HG03108 (cell line): ENCODE results near the gene MAP10.
A peak's percentile ranks its signal among the peaks of the same experiment; 100 is the strongest.
"Not testable (repeated sequence)": the region's sequence is repeated elsewhere in the genome, so short reads cannot be mapped to it uniquely, and the experiment has no call there.

Source experiments
- ATAC-seq: cut with Tn5 transposase; IDR thresholded peaks from one replicate; pipeline ENCODE4 v1.9.1; 2021; ENCODE audit warnings: moderate library complexity; ENCODE audit not compliant: unreplicated experiment

Gene MAP10

GRCh38 chr1:232805269-232806185 is at the start of gene MAP10:
MAP10 (plus strand) TSS chr1:232805416; CDS start chr1:232805450, 34 bp downstream.
- peak; percentile 89 for ATAC-seq

GRCh38 chr1:232764458-232765251 is 40.6 kb upstream of the MAP10 start:
- ATAC-seq: no peak

GRCh38 chr1:232765542-232765941 is 39.7 kb upstream of the MAP10 start:
- no peak for ATAC-seq

- ATAC-seq: peak; percentile 86
Observed at GRCh38 chr1:232766241-232766890, 38.9 kb upstream of the MAP10 start.

GRCh38 chr1:232766904-232767303 is 38.3 kb upstream of the MAP10 start:
- ATAC-seq: no peak

GRCh38 chr1:232767305-232768074 is 37.7 kb upstream of the MAP10 start:
- ATAC-seq: no peak

GRCh38 chr1:232768793-232769192 is 36.4 kb upstream of the MAP10 start:
- ATAC-seq: no peak

- ATAC-seq: no peak
Observed at GRCh38 chr1:232769733-232770132, 35.5 kb upstream of the MAP10 start.

- ATAC-seq: no peak
Observed at GRCh38 chr1:232773752-232774151, 31.5 kb upstream of the MAP10 start.

- ATAC-seq: no peak
Observed at GRCh38 chr1:232776526-232777106, 28.6 kb upstream of the MAP10 start.

GRCh38 chr1:232780354-232780753 is 24.9 kb upstream of the MAP10 start:
- ATAC-seq: no peak

- no peak for ATAC-seq
Observed at GRCh38 chr1:232784794-232785193, 20.4 kb upstream of the MAP10 start.

GRCh38 chr1:232785630-232786029 is 19.6 kb upstream of the MAP10 start:
- not testable (repeated sequence) for ATAC-seq

GRCh38 chr1:232786845-232787455 is 18.3 kb upstream of the MAP10 start:
- ATAC-seq: no peak

GRCh38 chr1:232788235-232788872 is 16.9 kb upstream of the MAP10 start:
- ATAC-seq: no peak

GRCh38 chr1:232789651-232790050 is 15.6 kb upstream of the MAP10 start:
- ATAC-seq: no peak

- ATAC-seq: no peak
Observed at GRCh38 chr1:232792949-232793348, 12.3 kb upstream of the MAP10 start.

- ATAC-seq: peak; percentile 58
Observed at GRCh38 chr1:232793944-232794343, 11.3 kb upstream of the MAP10 start.

- ATAC-seq: no peak
Observed at GRCh38 chr1:232795497-232796053, 9.6 kb upstream of the MAP10 start.
